Daoy (cell line): Measurements from ENCODE around the gene EPB41. TPM values are rescaled to one million over a fixed set of nuclear protein-coding genes. Genes with fewer than 3 reads are reported as not detected.
"Not testable (repeated sequence)": the region's sequence is repeated elsewhere in the genome, so short reads cannot be mapped to it uniquely, and the experiment has no call there.

Experiments used
- DNase-seq: peaks from one replicate; pipeline ENCODE4 v3.0.0-alpha.2; 2015; ENCODE audit warnings: low read depth
- total RNA-seq: library from RNA; depleted of rRNA; stranded (reverse); fragments of >200 nt; shearing (Covaris generic); gene quantifications from 2 replicates; pipeline ENCODE4 v1.2.3, GENCODE V29; 2014

The EPB41 gene
- total RNA-seq, 1 experiment from 2014 or later, result 36.5 TPM

DNA sequence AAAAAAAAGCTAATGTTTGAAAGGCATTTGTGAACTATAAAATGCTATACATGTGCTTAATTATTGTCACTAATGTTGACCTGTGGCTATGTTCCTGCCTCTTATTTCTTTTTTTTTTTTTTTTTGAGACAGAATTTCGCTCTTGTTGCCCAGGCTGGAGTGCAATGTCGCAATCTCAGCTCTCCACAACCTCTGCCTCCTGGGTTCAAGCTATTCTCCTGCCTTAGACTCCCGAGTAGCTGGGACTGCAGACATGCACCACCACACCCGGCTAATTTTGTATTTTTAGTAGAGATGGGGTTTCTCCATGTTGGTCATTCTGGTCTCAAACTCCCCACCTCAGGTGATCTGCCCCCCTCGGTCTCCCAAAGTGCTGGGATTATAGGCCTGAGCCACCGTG lies 193.7 kb downstream of the EPB41 start:
- not testable (repeated sequence) for DNase-seq

DNA sequence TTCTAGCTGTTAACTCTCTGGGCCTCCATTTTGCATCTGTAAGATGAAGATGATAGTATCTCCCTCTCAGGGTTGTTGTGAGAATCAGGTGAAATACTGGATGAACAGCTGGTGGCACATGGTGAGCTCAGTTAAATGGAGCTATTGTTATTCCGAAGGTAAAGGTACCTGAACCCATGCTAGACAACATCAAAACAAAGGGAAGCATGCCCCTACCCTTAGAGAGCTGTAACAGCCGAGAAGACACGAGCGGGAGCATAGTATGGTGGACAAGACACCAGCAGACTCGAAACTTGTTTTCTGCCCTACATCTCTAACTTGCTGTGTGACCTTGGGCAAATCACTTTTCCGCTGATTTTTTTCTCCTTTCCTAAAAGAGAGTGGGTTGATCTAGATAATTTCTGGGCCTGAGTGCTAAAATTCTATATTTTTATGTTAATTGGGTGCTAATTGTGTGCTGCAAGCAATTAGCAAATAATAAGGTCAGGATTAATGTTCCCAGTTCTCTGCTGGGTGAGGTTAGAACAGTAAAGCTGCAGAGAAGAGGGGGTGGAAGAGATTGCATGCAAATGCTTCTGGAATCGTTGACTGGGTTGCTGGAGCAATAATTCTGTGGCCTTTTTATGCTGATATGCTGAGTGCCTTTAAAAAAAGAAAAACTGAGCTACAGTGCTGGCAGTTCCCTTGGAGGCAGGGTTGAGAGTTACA lies 198.5 kb downstream of the EPB41 start:
- DNase-seq, result no peak

DNA sequence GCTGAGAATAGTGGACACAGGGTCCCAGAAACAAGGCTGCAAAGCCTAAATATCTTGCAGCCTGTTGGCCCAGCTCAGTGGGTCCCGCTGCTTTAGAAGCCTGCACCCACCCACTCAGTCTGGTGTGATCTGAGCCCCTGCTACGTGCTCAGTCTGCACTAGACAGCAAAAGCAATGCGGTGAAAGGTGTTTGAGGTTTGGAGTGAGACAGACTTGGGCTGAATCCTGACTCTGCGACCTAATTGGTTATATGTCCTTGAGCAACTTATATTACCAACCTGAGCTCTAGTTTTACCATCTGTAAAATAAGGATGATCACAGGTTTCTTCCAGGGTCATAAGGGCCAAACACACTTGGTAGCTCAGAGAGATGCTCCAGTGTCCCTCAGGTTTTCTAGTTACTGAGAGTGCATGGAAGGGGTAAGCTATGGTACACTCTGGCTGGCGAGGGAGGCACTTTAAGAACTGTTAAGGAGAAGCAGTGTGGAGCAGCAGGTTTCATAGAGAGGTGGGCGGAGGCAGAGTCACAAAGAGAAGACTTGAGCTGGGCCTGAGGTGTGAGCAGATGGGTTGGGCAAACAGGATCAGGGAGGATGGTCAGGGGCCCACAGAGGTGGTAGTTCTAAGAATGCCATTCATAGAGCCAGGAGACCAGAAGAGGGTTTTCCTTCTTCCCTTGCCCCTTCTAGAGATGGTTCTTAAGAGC lies 199.2 kb downstream of the EPB41 start:
- DNase-seq, result no peak

- DNase-seq, result no peak
These were observed 200.3 kb downstream of the EPB41 start for GRCh38 chr1:29114654-29115053.

DNA sequence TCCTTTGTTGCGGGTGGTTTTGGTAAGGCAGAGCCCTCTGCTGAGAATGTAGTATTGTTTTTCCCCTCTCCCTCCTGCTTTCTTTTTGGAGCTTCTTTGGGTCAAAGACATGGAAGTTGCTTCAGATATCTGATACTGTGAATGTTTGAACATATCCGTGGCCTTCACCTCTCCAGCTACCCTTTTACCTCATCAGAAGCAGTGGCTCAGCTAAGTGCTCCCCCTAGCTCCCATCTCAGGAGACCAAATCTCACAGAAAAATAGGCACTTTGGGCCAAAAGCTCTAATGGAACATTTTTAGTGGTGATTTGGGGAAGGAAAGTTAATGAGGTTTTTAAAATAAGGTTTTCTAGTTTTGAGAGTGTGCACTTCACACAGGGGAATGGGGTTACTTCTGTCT lies 203.0 kb downstream of the EPB41 start:
- DNase-seq, result no peak

GRCh38 chr1:29119121-29119929 lies 205.0 kb downstream of the EPB41 start:
- no peak for DNase-seq

DNA sequence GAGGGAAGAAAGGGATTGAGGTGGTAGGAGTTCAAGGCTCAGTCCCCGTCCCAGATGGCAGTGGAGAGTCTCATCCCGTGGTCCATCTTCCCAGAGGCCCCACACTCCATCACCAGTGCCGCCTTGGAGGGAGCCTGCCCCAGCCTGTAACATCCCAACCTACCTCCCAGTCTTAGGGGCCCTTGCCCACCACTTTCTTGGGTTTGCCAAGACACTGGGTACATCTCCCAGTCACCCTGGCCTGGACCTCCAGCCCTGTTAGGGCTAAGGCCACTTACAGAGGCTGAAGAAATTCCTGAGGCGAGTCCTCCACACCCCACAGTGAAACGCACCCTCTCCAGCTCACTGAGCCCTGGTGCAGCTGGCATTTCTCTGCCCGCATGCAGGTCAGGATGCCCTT lies 206.0 kb downstream of the EPB41 start:
- no peak for DNase-seq

DNA sequence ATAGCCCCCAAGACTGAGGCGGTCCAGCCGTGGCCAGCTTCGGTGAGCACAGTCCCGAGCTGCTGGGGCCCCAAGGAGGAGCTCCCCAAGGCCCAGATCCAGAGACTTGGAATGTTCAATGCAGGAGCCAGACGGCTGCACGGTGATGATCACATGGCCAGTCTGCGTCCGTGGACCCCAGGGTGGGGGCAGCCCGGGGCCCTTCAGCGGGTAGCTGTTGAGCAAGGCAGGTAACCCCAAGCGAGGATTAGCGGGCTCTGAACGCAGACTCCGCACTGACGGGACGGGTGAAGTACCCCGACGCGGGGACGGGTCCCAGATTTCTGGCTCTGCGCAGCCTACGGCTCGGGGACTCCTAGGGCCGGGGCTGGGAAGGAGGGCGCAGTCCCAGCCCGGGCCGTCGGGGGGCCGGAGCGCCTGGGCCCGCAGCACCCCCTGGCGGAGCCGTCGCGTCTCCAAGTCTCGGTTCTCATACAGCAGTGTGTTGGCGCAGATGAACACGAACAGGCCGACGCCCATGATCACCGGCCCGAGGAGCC lies 206.6 kb downstream of the EPB41 start:
- DNase-seq, result no peak

DNA sequence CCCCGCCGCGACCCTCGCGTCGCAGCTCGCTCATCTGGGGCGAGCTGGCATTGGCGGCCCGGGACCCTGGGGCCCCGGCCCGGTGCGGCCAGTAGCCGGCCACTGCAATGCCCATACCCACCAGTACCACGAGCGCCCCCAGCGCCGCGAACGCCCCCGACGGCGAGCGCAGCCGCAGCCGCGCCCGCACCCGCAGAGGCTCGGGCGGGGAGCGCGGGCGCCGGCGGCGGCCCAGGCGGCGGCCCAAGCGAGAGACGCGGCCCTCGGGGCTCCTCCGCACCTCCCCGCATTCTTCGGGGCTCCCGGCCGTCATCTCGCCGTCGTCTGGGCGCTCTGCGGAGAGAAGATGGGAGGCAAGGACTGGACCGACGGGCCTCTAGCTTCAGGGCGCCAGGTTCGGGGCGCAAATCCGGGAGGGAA lies 207.2 kb downstream of the EPB41 start:
- DNase-seq, result no peak

DNA sequence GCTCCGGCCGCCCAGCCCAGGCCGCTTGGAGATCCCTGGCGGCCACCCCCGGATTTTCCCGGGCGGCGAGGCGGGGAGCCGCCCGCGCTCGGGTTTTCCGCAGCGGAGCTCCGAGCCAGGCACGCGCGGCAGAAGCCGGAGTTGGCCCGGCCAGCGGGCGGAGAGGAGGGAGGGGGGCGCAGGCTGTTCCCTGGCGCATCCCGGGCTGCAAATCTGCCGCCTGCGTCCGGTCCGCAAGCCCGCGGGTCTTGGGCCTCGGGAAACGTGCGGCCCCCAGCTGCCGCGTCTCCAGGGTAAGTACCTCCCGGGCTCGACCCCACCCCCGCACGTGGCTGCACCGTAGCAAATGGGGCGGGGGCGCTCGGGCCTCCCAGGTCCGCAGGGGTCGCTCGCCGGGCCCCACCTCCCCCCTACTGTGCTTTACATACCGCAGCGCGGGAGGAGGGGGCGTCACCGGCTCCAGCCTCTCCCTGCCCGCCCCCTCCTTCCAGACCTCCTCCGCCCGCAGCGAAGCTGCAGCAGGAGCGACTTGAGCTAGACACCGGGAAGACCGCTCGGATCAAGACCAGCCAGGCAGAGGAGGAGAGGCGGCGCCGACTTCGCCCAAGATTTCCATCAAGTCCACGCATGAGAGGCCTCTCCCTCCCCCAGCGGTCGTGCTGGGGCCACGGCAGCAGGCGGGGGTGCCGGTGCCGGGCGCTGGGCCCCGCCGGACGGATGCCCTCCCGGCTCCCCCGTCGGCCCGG lies 207.7 kb downstream of the EPB41 start:
- DNase-seq, result peak; percentile 36

GRCh38 chr1:29122682-29123052 lies 208.3 kb downstream of the EPB41 start:
- peak; percentile 90 for DNase-seq

- DNase-seq, result peak; percentile 55
These were observed 208.9 kb downstream of the EPB41 start for GRCh38 chr1:29123053-29123886.

GRCh38 chr1:29123887-29124365 lies 209.6 kb downstream of the EPB41 start, which contains the start of gene TMEM200B:
Gene TMEM200B (minus strand): TSS chr1:29123903. CDS start chr1:29121828, 2,075 bp downstream.
- peak; percentile 29 for DNase-seq

DNA sequence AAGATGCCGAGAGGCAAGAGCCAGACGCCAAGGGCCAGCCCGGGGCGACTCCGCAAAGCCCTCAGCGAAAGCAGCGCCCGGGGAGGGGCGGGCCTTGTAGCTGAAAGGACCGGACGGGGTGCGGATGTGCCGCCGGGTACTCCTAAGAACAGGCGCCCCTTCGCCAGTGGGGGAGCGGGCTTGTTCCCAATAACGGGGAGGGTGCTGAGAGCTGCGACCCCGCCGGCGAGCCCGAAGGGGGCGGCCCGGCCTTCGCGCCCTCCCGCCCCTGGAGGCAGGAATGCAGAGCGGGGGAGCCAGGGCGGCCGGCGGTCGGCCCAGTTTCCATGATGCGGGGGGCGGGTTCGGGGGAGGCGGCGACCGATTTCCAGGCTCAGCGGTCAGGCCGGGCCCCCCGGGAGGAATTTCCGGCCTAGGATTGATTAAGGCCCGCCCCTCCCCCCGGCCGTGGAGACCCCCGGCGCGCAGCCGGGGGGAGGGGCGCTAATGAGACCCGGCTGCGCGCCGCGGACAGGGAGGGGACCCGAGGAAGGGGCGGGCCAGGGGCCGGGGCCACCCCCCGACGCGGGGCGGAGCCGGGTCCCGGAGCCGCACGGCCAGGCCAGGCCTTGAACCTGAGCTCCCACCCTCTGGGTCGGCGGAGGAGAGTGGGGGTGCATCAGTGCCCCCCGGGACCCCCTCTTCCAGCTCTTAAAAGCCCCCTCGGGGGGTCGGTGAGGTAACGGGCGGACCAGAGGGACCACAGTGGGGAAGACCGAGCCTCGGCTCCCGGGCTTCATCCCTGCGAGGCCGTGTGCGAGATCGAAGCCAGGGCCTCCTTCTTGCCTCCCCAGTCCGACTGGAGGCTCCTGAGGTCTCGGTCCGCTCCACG lies 210.2 kb downstream of the EPB41 start:
- DNase-seq, result peak; percentile 81

- DNase-seq, result no peak
These were observed 210.9 kb downstream of the EPB41 start for GRCh38 chr1:29125237-29125641.

GRCh38 chr1:29125788-29126187 lies 211.4 kb downstream of the EPB41 start:
- DNase-seq, result no peak

- DNase-seq, result no peak
These were observed 211.8 kb downstream of the EPB41 start for GRCh38 chr1:29126198-29126597.

GRCh38 chr1:29128739-29129138 lies 214.4 kb downstream of the EPB41 start:
- no peak for DNase-seq

DNA sequence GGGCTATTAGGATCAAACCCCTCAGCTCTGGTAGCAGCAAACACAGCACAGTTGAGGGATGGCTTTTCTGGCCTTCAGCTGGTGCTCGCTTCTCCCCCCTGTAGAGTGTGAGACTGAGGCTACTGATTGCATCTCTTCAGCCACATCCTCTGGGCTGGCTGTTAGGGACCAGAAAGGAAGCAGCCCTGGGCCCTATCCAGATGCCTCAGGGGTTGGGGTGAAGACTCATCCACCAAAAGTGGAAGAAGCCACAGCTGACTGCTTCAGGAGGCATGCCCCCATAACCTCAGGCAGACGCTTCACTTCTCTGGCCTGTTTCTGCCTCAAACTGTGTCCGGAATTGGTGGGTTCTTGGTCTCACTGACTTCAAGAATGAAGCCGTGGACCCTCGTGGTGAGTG lies 215.5 kb downstream of the EPB41 start:
- no peak for DNase-seq
